ENCODE data around the gene TIMM13.

GRCh38 chr19:2464389-2464788 lies 37.0 kb upstream of the TIMM13 start:
- TF ChIP-seq, protein P1, sequence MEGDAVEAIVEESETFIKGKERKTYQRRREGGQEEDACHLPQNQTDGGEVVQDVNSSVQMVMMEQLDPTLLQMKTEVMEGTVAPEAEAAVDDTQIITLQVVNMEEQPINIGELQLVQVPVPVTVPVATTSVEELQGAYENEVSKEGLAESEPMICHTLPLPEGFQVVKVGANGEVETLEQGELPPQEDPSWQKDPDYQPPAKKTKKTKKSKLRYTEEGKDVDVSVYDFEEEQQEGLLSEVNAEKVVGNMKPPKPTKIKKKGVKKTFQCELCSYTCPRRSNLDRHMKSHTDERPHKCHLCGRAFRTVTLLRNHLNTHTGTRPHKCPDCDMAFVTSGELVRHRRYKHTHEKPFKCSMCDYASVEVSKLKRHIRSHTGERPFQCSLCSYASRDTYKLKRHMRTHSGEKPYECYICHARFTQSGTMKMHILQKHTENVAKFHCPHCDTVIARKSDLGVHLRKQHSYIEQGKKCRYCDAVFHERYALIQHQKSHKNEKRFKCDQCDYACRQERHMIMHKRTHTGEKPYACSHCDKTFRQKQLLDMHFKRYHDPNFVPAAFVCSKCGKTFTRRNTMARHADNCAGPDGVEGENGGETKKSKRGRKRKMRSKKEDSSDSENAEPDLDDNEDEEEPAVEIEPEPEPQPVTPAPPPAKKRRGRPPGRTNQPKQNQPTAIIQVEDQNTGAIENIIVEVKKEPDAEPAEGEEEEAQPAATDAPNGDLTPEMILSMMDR (IDR thresholded peaks at IDR 0.05 in 8 of 11, conservative IDR thresholded peaks at IDR 0.05 in 3 of 11) = no peak
- TF ChIP-seq POLR2AphosphoS5 (IDR thresholded peaks at IDR 0.05) (no peak), POLR2A (IDR thresholded peaks at IDR 0.05) (no peak)

Measured in spleen (tissue), 7 donors.